Measurements from ENCODE around the gene MKKS.

MKKS gene

DNA sequence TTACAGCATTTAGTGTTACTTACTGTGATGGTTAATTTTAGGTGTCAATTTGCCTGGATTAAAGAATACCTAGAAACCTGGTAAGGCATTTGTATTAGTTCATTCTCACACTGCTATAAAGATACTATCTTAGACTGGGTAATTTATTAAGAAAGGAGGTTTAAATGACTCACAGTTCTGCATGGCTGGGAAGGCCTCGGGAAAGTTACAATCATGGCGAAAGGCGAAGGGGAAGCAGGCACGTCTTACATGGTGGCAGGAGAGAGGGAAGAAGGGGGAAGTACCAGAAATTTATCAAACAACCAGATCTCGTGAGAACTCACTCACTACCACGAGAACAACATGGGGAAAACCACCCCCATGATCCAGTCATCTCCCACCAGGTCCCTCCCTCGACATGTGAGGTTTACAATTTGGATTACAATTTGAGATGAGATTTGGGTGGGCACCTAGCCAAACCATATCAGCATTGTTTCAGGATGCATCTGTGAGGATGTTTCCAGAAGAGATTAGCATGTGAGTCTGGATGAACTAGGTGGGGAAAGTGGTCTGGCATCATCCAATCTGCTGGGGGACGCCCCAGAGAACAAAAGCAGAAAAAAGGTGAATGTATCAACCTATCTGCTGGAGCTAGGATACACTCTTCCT, 76.8 kb downstream of the MKKS start:
- TF ChIP-seq GATA2 (IDR thresholded peaks at IDR 0.05; ENCODE audit: low read depth, low read length) (no peak), GATA3 (IDR thresholded peaks at IDR 0.05; ENCODE audit: low read depth, low read length) (no peak)

DNA sequence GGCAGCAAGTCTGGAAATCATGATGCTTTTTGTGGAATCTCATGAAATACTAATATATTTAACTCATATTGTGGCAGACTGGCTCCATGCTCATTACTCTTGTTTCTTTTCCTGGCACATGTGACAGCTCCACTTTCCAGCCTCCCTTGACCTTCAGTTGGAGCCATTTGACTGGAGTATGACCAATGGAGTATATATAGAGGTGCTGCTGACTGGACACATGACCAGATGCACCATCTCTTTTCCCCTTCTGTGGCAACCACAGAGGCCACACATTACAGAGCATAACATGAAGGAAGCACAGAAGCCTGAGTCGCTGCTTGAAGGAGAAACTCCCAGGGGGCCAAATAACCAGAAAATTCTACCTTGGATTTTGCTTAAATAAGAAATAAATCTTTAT, 77.4 kb downstream of the MKKS start:
- TF ChIP-seq GATA2 (IDR thresholded peaks at IDR 0.05; ENCODE audit: low read depth, low read length): no peak

DNA sequence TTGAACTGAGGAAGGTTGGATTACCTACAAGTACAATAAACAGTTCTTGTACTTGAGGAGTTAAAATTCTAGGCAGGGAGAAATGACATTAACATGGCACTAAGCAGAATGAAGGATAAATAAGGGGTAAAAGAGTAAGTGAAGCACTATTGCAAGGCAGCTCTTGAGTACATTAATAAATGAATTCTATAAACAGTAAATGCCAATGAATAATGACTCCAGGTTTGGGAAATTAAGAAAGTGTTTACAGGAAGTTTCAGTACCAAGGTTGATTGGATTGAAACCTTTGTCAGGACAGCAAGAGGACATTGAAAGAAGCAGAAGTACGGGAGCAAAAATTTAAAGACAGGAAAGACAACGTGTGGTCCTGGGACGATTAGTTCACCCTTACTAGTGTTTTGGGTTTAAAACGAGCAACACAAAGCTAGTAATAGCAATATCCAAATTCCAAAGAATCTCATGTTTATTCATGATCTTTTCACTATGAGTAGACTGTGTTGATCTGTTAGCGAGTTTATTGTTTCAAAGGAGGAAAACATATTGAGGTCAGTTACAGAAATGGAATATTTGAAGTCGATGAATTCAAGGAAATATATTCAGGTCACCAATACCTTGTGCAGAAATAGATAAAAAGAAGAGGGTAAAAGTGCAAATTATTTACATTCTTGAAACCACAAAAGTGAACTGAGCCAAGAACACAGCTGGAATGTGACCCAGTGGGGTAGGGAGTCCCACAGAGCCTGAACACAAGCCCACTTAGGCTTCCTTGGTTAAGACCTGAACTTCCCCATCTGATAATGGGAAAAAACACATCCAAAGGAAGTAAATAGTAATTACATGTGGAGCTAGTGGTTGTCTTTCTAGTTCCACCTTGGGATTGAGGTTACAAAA, 80.8 kb downstream of the MKKS start:
- TF ChIP-seq GATA3 (IDR thresholded peaks at IDR 0.05; ENCODE audit: low read depth, low read length): no peak
- no peak for TF ChIP-seq GATA2 (IDR thresholded peaks at IDR 0.05; ENCODE audit: low read depth, low read length)

Data from SH-SY5Y (cell line).